ENCODE results near the gene TXNRD1. TPM values are rescaled to one million over a fixed set of nuclear protein-coding genes. Genes with fewer than 3 reads are reported as not detected.

TXNRD1 gene
- total and polyA plus RNA-seq, 2 of the 8 experiments (the other 6 are each of a cell fraction or from before 2014, with no cell fraction given), result 56.8 to 127 TPM

DNA sequence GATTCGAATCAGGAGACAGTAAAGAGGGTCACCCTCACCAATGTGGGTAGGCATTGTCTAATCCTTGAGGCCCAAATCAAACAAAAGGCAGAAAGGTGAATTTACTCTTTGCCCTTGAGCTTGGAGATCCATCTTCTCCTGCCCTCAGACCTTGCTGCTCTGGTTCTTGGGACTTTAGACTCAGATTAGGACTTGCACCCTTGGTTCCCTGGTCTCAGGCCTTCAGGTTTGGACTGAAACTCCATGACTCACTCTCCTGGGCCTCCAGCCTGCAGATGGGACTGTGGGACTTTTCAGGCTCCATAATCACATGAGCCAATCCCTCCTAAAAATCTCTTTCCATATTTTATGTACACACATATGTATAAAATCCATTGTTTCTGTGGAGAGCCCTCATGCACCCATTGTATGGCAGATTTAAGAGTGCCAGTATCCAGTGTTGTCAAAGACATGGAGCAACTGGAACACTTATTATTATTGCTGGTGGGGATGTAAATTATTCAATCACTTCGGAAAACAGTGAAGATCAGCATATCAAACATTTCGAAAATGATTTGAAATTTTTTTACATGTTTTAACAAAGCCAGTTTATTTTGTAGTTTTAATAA lies 136.6 kb downstream of the TXNRD1 start (continued):
- TF ChIP-seq, protein P1, sequence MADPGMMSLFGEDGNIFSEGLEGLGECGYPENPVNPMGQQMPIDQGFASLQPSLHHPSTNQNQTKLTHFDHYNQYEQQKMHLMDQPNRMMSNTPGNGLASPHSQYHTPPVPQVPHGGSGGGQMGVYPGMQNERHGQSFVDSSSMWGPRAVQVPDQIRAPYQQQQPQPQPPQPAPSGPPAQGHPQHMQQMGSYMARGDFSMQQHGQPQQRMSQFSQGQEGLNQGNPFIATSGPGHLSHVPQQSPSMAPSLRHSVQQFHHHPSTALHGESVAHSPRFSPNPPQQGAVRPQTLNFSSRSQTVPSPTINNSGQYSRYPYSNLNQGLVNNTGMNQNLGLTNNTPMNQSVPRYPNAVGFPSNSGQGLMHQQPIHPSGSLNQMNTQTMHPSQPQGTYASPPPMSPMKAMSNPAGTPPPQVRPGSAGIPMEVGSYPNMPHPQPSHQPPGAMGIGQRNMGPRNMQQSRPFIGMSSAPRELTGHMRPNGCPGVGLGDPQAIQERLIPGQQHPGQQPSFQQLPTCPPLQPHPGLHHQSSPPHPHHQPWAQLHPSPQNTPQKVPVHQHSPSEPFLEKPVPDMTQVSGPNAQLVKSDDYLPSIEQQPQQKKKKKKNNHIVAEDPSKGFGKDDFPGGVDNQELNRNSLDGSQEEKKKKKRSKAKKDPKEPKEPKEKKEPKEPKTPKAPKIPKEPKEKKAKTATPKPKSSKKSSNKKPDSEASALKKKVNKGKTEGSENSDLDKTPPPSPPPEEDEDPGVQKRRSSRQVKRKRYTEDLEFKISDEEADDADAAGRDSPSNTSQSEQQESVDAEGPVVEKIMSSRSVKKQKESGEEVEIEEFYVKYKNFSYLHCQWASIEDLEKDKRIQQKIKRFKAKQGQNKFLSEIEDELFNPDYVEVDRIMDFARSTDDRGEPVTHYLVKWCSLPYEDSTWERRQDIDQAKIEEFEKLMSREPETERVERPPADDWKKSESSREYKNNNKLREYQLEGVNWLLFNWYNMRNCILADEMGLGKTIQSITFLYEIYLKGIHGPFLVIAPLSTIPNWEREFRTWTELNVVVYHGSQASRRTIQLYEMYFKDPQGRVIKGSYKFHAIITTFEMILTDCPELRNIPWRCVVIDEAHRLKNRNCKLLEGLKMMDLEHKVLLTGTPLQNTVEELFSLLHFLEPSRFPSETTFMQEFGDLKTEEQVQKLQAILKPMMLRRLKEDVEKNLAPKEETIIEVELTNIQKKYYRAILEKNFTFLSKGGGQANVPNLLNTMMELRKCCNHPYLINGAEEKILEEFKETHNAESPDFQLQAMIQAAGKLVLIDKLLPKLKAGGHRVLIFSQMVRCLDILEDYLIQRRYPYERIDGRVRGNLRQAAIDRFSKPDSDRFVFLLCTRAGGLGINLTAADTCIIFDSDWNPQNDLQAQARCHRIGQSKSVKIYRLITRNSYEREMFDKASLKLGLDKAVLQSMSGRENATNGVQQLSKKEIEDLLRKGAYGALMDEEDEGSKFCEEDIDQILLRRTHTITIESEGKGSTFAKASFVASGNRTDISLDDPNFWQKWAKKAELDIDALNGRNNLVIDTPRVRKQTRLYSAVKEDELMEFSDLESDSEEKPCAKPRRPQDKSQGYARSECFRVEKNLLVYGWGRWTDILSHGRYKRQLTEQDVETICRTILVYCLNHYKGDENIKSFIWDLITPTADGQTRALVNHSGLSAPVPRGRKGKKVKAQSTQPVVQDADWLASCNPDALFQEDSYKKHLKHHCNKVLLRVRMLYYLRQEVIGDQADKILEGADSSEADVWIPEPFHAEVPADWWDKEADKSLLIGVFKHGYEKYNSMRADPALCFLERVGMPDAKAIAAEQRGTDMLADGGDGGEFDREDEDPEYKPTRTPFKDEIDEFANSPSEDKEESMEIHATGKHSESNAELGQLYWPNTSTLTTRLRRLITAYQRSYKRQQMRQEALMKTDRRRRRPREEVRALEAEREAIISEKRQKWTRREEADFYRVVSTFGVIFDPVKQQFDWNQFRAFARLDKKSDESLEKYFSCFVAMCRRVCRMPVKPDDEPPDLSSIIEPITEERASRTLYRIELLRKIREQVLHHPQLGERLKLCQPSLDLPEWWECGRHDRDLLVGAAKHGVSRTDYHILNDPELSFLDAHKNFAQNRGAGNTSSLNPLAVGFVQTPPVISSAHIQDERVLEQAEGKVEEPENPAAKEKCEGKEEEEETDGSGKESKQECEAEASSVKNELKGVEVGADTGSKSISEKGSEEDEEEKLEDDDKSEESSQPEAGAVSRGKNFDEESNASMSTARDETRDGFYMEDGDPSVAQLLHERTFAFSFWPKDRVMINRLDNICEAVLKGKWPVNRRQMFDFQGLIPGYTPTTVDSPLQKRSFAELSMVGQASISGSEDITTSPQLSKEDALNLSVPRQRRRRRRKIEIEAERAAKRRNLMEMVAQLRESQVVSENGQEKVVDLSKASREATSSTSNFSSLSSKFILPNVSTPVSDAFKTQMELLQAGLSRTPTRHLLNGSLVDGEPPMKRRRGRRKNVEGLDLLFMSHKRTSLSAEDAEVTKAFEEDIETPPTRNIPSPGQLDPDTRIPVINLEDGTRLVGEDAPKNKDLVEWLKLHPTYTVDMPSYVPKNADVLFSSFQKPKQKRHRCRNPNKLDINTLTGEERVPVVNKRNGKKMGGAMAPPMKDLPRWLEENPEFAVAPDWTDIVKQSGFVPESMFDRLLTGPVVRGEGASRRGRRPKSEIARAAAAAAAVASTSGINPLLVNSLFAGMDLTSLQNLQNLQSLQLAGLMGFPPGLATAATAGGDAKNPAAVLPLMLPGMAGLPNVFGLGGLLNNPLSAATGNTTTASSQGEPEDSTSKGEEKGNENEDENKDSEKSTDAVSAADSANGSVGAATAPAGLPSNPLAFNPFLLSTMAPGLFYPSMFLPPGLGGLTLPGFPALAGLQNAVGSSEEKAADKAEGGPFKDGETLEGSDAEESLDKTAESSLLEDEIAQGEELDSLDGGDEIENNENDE (IDR thresholded peaks at IDR 0.05; ENCODE audit: insufficient replicate concordance, low read length), result no peak
- TF ChIP-seq SIRT6 (IDR thresholded peaks at IDR 0.05; ENCODE audit: low read length) (no peak), EZH2 (IDR thresholded peaks at IDR 0.05; ENCODE audit: low read depth, low read length, severe bottlenecking) (no peak), JUND (IDR thresholded peaks at IDR 0.05; ENCODE audit: low read length) (no peak), TEAD4 (IDR thresholded peaks at IDR 0.05; ENCODE audit: low read depth, low read length) (no peak), KDM4A (IDR thresholded peaks at IDR 0.05; ENCODE audit: low read depth, low read length, severe bottlenecking) (no peak), GABPA (IDR thresholded peaks at IDR 0.05; ENCODE audit: borderline replicate concordance, insufficient read depth, low read length) (no peak), TCF12 (IDR thresholded peaks at IDR 0.05; ENCODE audit: low read depth, low read length) (no peak), CHD2 (IDR thresholded peaks at IDR 0.05; ENCODE audit: low read length) (no peak), KDM1A (IDR thresholded peaks at IDR 0.05; ENCODE audit: borderline replicate concordance, low read length) (no peak)
- TF ChIP-seq, protein P2, sequence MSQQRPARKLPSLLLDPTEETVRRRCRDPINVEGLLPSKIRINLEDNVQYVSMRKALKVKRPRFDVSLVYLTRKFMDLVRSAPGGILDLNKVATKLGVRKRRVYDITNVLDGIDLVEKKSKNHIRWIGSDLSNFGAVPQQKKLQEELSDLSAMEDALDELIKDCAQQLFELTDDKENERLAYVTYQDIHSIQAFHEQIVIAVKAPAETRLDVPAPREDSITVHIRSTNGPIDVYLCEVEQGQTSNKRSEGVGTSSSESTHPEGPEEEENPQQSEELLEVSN (IDR thresholded peaks at IDR 0.05), result no peak

Measured in H1 (cell line).